OCI-LY1 (cell line): ENCODE measurements around the gene TAF11L6.
"Not testable (repeated sequence)": the region's sequence is repeated elsewhere in the genome, so short reads cannot be mapped to it uniquely, and the experiment has no call there.

ENCODE experiments used
- EZH2 ChIP-seq: fragments of 200-600 bp; sonication (generic), shearing (Covaris generic); IDR thresholded peaks from 2 replicates; pipeline ENCODE4 v1.8.0; 2017; ENCODE audit warnings: borderline replicate concordance, mixed run types, mild to moderate bottlenecking, antibody characterized with exemption, low read length, moderate library complexity, mixed read lengths
- TF ChIP-seq, protein P1 (sequence below): fragments of 200-600 bp; sonication (generic), shearing (Covaris generic); IDR thresholded peaks from 2 replicates; pipeline ENCODE4 v1.5.1; 2017; ENCODE audit warnings: mild to moderate bottlenecking, antibody characterized with exemption, low read length, moderate library complexity, mixed read lengths

DNA sequence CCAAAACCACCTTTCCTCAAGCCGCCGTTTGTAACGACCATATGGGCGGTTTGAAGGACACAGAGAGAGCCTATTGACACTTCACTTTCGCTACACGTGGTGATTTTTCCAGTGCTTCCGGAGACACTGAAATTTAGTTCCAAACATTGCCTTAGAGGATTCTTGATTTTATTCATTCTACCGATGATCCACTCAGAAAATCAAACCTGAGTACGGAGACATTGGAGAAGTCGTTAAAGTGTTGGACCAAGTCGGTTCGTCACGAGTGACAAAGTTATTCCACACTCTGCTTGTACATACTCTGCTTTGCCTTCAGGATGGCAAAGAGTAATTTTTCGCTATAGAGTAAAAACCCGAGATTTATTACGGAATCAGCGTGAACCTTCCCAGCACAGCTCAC, 2.0 kb upstream of the TAF11L6 start:
- TF ChIP-seq, protein P1, sequence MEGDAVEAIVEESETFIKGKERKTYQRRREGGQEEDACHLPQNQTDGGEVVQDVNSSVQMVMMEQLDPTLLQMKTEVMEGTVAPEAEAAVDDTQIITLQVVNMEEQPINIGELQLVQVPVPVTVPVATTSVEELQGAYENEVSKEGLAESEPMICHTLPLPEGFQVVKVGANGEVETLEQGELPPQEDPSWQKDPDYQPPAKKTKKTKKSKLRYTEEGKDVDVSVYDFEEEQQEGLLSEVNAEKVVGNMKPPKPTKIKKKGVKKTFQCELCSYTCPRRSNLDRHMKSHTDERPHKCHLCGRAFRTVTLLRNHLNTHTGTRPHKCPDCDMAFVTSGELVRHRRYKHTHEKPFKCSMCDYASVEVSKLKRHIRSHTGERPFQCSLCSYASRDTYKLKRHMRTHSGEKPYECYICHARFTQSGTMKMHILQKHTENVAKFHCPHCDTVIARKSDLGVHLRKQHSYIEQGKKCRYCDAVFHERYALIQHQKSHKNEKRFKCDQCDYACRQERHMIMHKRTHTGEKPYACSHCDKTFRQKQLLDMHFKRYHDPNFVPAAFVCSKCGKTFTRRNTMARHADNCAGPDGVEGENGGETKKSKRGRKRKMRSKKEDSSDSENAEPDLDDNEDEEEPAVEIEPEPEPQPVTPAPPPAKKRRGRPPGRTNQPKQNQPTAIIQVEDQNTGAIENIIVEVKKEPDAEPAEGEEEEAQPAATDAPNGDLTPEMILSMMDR, result not testable (repeated sequence)
- not testable (repeated sequence) for TF ChIP-seq EZH2
